ENCODE measurements around the gene CXCL9.
"Not testable (repeated sequence)": the region's sequence is repeated elsewhere in the genome, so short reads cannot be mapped to it uniquely, and the experiment has no call there.

Gene CXCL9

GRCh38 chr4:75954811-75955210 is 52.5 kb downstream of the CXCL9 start:
- H3K56ac ChIP-seq (ENCODE audit: low read length); H2AK5ac ChIP-seq (ENCODE audit: low read length); H2BK5ac ChIP-seq (ENCODE audit: low read length); H3K27ac ChIP-seq (ENCODE audit: low read depth, low read length); H2BK15ac ChIP-seq (replicated peaks; ENCODE audit: low read depth); H4K5ac ChIP-seq (ENCODE audit: low read length); H4K8ac ChIP-seq (ENCODE audit: low read depth, low read length); H3K4me1 ChIP-seq (ENCODE audit: control insufficient read depth, low read depth, low read length); H3K79me1 ChIP-seq (ENCODE audit: low read length); H3K79me2 ChIP-seq (ENCODE audit: control insufficient read depth, insufficient read depth, low read length); H3K9ac ChIP-seq (ENCODE audit: low read length); DNase-seq; H3K4me3 ChIP-seq (ENCODE audit: low read length); H2BK120ac ChIP-seq (ENCODE audit: low read depth, low read length); H3K18ac ChIP-seq (ENCODE audit: low read length); H3K4me2 ChIP-seq (ENCODE audit: low read length); H3K23ac ChIP-seq (ENCODE audit: low read length); H3K27me3 ChIP-seq (ENCODE audit: insufficient read depth, low read length, poor library complexity); H3K4ac ChIP-seq (ENCODE audit: low read depth, low read length): not testable (repeated sequence)
- WGBS (ENCODE audit: extremely low coverage, insufficient coverage, low lambda C conversion rate), result no CpG with 5 or more reads among the region's 5 CpGs
- peaks cover 14% of the 10 kb centered on the region for H3K36me3 ChIP-seq (ENCODE audit: control insufficient read depth, insufficient read depth, low read length)

GRCh38 chr4:75953509-75953908 is 53.8 kb downstream of the CXCL9 start:
- Histone ChIP-seq H3K27me3 (ENCODE audit: insufficient read depth, low read length, poor library complexity) (no peaks in the 10 kb centered on the region), H3K4ac (ENCODE audit: low read depth, low read length) (no peak overlapping the region), H4K8ac (ENCODE audit: low read depth, low read length) (no peak overlapping the region), H3K18ac (ENCODE audit: low read length) (no peak overlapping the region), H4K5ac (ENCODE audit: low read length) (no peak overlapping the region), H3K79me1 (ENCODE audit: low read length) (no peaks in the 10 kb centered on the region), H2BK5ac (ENCODE audit: low read length) (no peak overlapping the region), H2BK15ac (replicated peaks; ENCODE audit: low read depth) (no peak overlapping the region), H2BK120ac (ENCODE audit: low read depth, low read length) (no peak overlapping the region), H3K4me3 (ENCODE audit: low read length) (no peak overlapping the region), H3K23ac (ENCODE audit: low read length) (no peak overlapping the region), H3K79me2 (ENCODE audit: control insufficient read depth, insufficient read depth, low read length) (no peaks in the 10 kb centered on the region), H3K56ac (ENCODE audit: low read length) (no peak overlapping the region), H2AK5ac (ENCODE audit: low read length) (no peak overlapping the region), H3K36me3 (ENCODE audit: control insufficient read depth, insufficient read depth, low read length) (peaks cover 11% of the 10 kb centered on the region), H3K27ac (ENCODE audit: low read depth, low read length) (no peak overlapping the region), H3K9ac (ENCODE audit: low read length) (no peak overlapping the region), H3K4me2 (ENCODE audit: low read length) (no peak overlapping the region), H3K4me1 (ENCODE audit: control insufficient read depth, low read depth, low read length) (no peaks in the 10 kb centered on the region)
- DNase-seq, result no peak
- no CpG with 5 or more reads among the region's 2 CpGs for WGBS (ENCODE audit: extremely low coverage, insufficient coverage, low lambda C conversion rate)
